Calu3 (cell line): ENCODE measurements around the gene RAB20. TPM values are rescaled to one million over a fixed set of nuclear protein-coding genes. Genes with fewer than 3 reads are reported as not detected.

Experiments
- BruUV-seq: library from RNA; stranded (reverse); fragments of 400-500 nt; replicated peaks from 2 replicates; lab custom pipeline; 2021; lab: Mats Ljungman, UMichigan
- CTCF ChIA-PET: fragments of 300-600 bp; sonication (Branson Sonifier 250); formaldehyde crosslinking; loops from one replicate; lab custom pipeline; 2022; ENCODE audit warnings: antibody characterized with exemption; lab: Charles Lee
- DNase-seq: peaks from one replicate; pipeline ENCODE4 v3.0.0; 2022
- H3K27ac Mint-ChIP-seq: one replicate; pipeline ENCODE4 v1.8.0; 2022; ENCODE audit warnings: mixed read lengths; ENCODE audit not compliant: unreplicated experiment
- H3K27me3 Mint-ChIP-seq: one replicate; pipeline ENCODE4 v1.8.0; 2022; ENCODE audit warnings: mixed read lengths; ENCODE audit not compliant: unreplicated experiment
- H3K36me3 Mint-ChIP-seq: one replicate; pipeline ENCODE4 v1.8.0; 2022; ENCODE audit warnings: mild to moderate bottlenecking, moderate library complexity, mixed read lengths; ENCODE audit not compliant: insufficient read depth, unreplicated experiment
- H3K4me1 Mint-ChIP-seq: one replicate; pipeline ENCODE4 v1.8.0; 2022; ENCODE audit warnings: mild to moderate bottlenecking, low read depth, mixed read lengths; ENCODE audit not compliant: unreplicated experiment
- H3K4me3 Mint-ChIP-seq: one replicate; pipeline ENCODE4 v1.8.0; 2022; ENCODE audit warnings: mild to moderate bottlenecking, low read depth, moderate library complexity, mixed read lengths; ENCODE audit not compliant: unreplicated experiment
- H3K9me3 Mint-ChIP-seq: one replicate; pipeline ENCODE4 v1.8.0; 2022; ENCODE audit warnings: low read depth, mixed read lengths; ENCODE audit not compliant: unreplicated experiment
- CTCF ChIP-seq: fragments of 200-600 bp; IDR thresholded peaks from one replicate; pipeline ENCODE4 v1.8.0; 2022; ENCODE audit warnings: antibody characterized with exemption; ENCODE audit not compliant: unreplicated experiment
- intact Hi-C: fragments of 100-400 bp; cut with micrococcal nuclease; formaldehyde crosslinking; loops from one replicate; pipeline ENCODE4 v1.10.0; 2022; ENCODE audit not compliant: unreplicated experiment
- total RNA-seq: library from RNA; stranded (reverse); gene quantifications from 2 replicates; pipeline ENCODE4 v1.2.3, GENCODE V29; 2022

The RAB20 gene
- total RNA-seq, 1 experiment from 2014 or later, result 9.7 TPM

- Mint-ChIP-seq H3K9me3 (no peaks in the 10 kb centered on the region), H3K4me3 (peak overlapping the region; percentile 59), H3K27ac (peak overlapping the region; percentile 89), H3K4me1 (peaks cover 21% of the 10 kb centered on the region), H3K27me3 (no peaks in the 10 kb centered on the region), H3K36me3 (peaks cover 40% of the 10 kb centered on the region)
- CTCF ChIA-PET, result interaction anchor here (1.0 to 1.8 kb wide), 2 partner anchors 9 to 100 kb away, joined by 3 to 5 read pairs; no protein-coding TSS in a partner anchor
- no peak for TF ChIP-seq CTCF
- no peak for DNase-seq
- BruUV-seq, result no TSS peak
- intact Hi-C loops, result loop anchor here (10.0 kb wide), 2 partner anchors 51 to 101 kb away; no protein-coding TSS in a partner anchor
Measured at GRCh38 chr13:110556224-110556606, 5.3 kb downstream of the RAB20 start.

- CTCF ChIA-PET, result interaction anchor here (1.0 to 1.8 kb wide), 2 partner anchors 9 to 100 kb away, joined by 3 to 5 read pairs; no protein-coding TSS in a partner anchor
- Mint-ChIP-seq H3K27ac (peak overlapping the region; percentile 89), H3K4me1 (peaks cover 21% of the 10 kb centered on the region), H3K27me3 (no peaks in the 10 kb centered on the region), H3K36me3 (peaks cover 40% of the 10 kb centered on the region), H3K4me3 (peak overlapping the region; percentile 59), H3K9me3 (no peaks in the 10 kb centered on the region)
- no peak for TF ChIP-seq CTCF
- no TSS peak for BruUV-seq
- DNase-seq, result no peak
- intact Hi-C loops, result loop anchor here (10.0 kb wide), 2 partner anchors 51 to 101 kb away; no protein-coding TSS in a partner anchor
Measured at GRCh38 chr13:110555601-110556223, 5.8 kb downstream of the RAB20 start.

GRCh38 chr13:110554946-110555345 lies 6.6 kb downstream of the RAB20 start:
- CTCF ChIA-PET, result interaction anchor here (1.8 kb wide), 1 partner anchor 99 kb away, joined by 5 read pairs; no protein-coding TSS in a partner anchor
- H3K36me3 Mint-ChIP-seq, result peaks cover 33% of the 10 kb centered on the region
- H3K9me3 Mint-ChIP-seq, result no peaks in the 10 kb centered on the region
- intact Hi-C loops, result loop anchor here (10.0 kb wide), 2 partner anchors 50 to 100 kb away; no protein-coding TSS in a partner anchor
- no peak for DNase-seq
- peaks cover 21% of the 10 kb centered on the region for H3K4me1 Mint-ChIP-seq
- TF ChIP-seq CTCF, result no peak
- H3K4me3 Mint-ChIP-seq, result peak overlapping the region; percentile 59
- no TSS peak for BruUV-seq
- H3K27ac Mint-ChIP-seq, result peak overlapping the region; percentile 89
- no peaks in the 10 kb centered on the region for H3K27me3 Mint-ChIP-seq

GRCh38 chr13:110554227-110554836 lies 7.2 kb downstream of the RAB20 start:
- no peaks in the 10 kb centered on the region for H3K27me3 Mint-ChIP-seq
- CTCF ChIA-PET, result no interaction called here
- BruUV-seq, result no TSS peak
- no peak overlapping the region for H3K4me3 Mint-ChIP-seq
- peaks cover 21% of the 10 kb centered on the region for H3K4me1 Mint-ChIP-seq
- H3K27ac Mint-ChIP-seq, result no peak overlapping the region
- no peaks in the 10 kb centered on the region for H3K9me3 Mint-ChIP-seq
- no peak for DNase-seq
- H3K36me3 Mint-ChIP-seq, result peaks cover 27% of the 10 kb centered on the region
- intact Hi-C loops, result loop anchor here (10.0 kb wide), 2 partner anchors 50 to 100 kb away; no protein-coding TSS in a partner anchor
- no peak for TF ChIP-seq CTCF
